Thymus (tissue), 11 donors: ENCODE data around the gene SESN1. TPM values are rescaled to one million over a fixed set of nuclear protein-coding genes. Genes with fewer than 3 reads are reported as not detected.
A peak's percentile ranks its signal among the peaks of the same experiment; 100 is the strongest.

Experiments
- DNase-seq, 9 donors: peaks; one replicate each; pipeline ENCODE4 v3.0.0-alpha.2; 2013; ENCODE audit warnings: low spot score in 9 of 9, low read depth in 6 of 9, missing footprints in 1 of 9
- H3K27ac ChIP-seq, 2 donors: one replicate each; pipeline ENCODE4 v1.5.1; 2013; ENCODE audit warnings: control low read depth in 1 of 2, low read depth in 1 of 2, low read length in 1 of 2, mild to moderate bottlenecking in 1 of 2, moderate library complexity in 1 of 2
- H3K27me3 ChIP-seq, 2 donors: one replicate each; pipeline ENCODE4 v1.5.1; 2013; ENCODE audit warnings: low read length in 1 of 2; ENCODE audit not compliant: control insufficient read depth in 2 of 2, insufficient read depth in 1 of 2
- H3K36me3 ChIP-seq, 2 donors: one replicate each; pipeline ENCODE4 v1.5.1; 2013; ENCODE audit warnings: low read length in 1 of 2, mild to moderate bottlenecking in 1 of 2, moderate library complexity in 1 of 2; ENCODE audit not compliant: control insufficient read depth in 2 of 2, insufficient read depth in 2 of 2
- H3K4me1 ChIP-seq, 2 donors: one replicate each; pipeline ENCODE4 v1.5.1; 2013; ENCODE audit warnings: low read length in 2 of 2; ENCODE audit not compliant: control insufficient read depth in 2 of 2, insufficient read depth in 2 of 2
- H3K4me3 ChIP-seq, 2 donors: one replicate each; pipeline ENCODE4 v1.5.1; 2013; ENCODE audit warnings: low read length in 2 of 2, control low read depth in 1 of 2, mild to moderate bottlenecking in 1 of 2
- H3K9me3 ChIP-seq, 2 donors: one replicate each; pipeline ENCODE4 v1.5.1; 2013; ENCODE audit warnings: low read length in 1 of 2, mild to moderate bottlenecking in 1 of 2; ENCODE audit not compliant: control insufficient read depth in 2 of 2, insufficient read depth in 1 of 2
- WGBS: extraction: QIAGEN DNeasy Blood & Tissue Kit; methylation state at CpG from one replicate; pipeline ENCODE4 v1.1.7; 2013; 5-methylcytosine and 5-hydroxymethylcytosine counted together
- polyA plus RNA-seq: library from polyadenylated mRNA; stranded (reverse); fragments of 200-250 nt; gene quantifications from one replicate; pipeline ENCODE4 v1.2.3, GENCODE V29; 2013
- total RNA-seq: library from RNA; stranded (reverse); fragments of 120-200 nt; gene quantifications from one replicate; pipeline ENCODE4 v1.2.4, GENCODE V29; 2013
- donor health status: healthy.

Gene SESN1
- total and polyA plus RNA-seq, 2 donors, result 19.1 to 76.9 TPM

DNA sequence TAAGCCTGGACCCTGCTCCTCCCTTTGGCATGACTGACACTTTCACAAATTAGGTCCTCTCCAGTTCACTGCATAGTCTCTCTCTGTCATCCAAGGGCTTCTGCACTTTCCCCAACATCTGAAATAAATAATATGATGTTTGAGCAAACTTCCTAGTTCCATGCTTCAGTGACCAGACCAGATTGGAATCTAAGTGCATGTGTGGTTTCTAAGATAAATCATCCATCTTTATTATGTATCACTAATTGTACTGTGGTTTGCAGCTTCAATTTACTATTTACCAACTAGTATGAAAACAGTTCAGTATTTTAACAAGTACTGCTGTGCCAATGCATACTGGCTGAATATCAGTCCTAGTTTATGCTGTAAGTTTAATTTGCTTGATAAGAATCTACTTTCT is 18.7 kb downstream of the SESN1 start:
- no peaks in the 10 kb centered on the region for H3K36me3 ChIP-seq
- peaks cover 3 to 9% of the 10 kb centered on the region in 2 donors for H3K4me1 ChIP-seq

DNA sequence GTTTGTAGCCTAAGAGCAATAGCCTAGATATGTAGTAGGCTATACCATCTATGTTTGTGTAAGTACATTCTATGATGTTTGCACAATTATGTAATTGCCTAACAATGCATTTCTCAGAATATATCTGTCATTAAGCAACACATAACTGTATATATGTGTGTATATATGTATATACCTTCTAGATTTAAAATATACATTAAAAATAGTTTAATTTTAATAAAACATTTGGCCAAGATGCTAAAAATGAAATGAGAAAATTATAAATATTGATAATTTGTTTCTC is 20.6 kb downstream of the SESN1 start:
- H3K4me3 ChIP-seq, result no peak overlapping the region
- H3K27ac ChIP-seq, result no peak overlapping the region
- DNase-seq, result no peak
- H3K9me3 ChIP-seq, result no peaks in the 10 kb centered on the region
- no peaks in the 10 kb centered on the region for H3K27me3 ChIP-seq
- peaks cover 3 to 7% of the 10 kb centered on the region in 2 donors for H3K4me1 ChIP-seq
- no peaks in the 10 kb centered on the region for H3K36me3 ChIP-seq

More for the DNA sequence above, 18.7 kb downstream of the SESN1 start:
- Histone ChIP-seq H3K4me3 (no peak overlapping the region), H3K27me3 (no peaks in the 10 kb centered on the region), H3K9me3 (no peaks in the 10 kb centered on the region), H3K27ac (no peak overlapping the region)
- DNase-seq, result no peak

DNA sequence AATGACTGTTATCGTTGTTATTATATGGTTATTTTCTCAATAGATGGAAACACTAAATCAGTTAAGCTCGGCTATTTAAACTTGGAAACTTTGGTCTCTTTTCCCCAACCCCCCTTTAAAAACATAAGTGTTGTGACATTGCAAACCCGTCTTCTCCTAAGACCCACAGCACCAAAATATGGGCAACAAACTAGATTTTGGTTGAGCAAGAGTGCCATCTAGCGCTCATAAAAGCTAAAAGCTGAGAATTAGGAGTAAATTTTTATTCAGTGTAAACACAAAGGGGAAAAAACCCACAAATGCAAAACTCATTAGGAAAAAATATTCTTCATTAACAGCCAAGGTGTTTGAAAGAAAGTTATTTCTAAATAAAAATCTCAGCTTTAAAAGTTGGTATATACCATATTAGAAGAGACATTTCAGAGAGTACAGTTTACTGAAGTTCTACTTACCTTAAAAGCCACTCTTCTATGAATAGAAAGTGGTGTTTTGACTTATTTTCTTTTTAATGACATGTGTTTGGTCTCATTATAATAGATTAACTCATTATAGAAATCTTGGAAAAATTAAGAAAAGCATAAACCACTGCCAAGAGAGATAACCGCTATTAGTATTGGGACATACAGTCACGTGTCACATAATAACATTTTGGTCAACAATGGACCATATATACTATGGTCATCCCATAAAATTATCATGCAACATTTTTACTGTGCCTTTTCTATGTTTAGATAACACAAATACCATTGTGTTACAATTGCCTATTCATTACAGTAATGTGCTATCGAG is 21.1 kb downstream of the SESN1 start:
- H3K36me3 ChIP-seq, result no peaks in the 10 kb centered on the region
- peak; percentile 57 to 91 (median 82) for DNase-seq
- H3K27ac ChIP-seq, result no peak overlapping the region
- no peaks in the 10 kb centered on the region for H3K27me3 ChIP-seq
- H3K4me1 ChIP-seq, result peaks cover 3 to 7% of the 10 kb centered on the region in 2 donors
- H3K9me3 ChIP-seq, result no peaks in the 10 kb centered on the region
- 53% methylated on average over 7 of the region's 7 CpGs for WGBS
- no peak overlapping the region for H3K4me3 ChIP-seq

DNA sequence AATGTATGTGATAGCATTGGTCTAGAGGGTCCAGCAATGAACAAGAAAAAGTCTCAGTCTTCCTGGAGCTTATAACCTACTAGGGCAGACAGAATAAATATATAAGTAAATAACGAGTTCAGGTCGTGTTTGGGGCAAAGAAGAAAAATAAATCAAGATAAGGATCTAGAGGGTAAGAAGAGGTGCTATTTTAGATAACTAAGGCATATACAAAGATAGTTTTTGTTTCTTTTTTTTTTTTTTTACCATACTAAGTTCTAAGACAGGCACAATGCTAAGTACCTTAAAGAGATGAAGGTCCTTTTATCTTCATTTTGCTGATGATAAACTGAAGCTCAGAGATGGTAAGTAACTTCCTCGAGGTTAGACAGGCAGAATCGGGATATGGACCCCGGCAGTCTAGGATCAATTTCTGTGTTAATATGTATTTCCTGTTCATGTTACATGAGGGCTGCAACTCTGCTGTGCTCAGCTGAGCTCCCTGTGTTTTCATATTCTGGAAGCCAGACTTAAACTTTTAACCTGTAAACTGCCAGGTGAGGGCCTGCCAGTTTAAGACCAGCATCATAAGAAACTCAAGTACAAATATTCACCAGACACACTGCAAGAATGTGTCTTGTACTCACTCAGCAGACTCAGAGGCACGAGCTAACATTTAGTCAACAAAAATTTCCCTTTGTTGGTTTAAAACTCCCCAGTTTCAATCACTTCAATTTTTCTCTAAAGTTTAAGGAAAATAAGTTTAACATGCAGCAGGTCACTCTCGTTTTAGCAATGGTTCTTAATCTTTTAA is 23.3 kb downstream of the SESN1 start:
- H3K4me3 ChIP-seq, result no peak overlapping the region

DNA sequence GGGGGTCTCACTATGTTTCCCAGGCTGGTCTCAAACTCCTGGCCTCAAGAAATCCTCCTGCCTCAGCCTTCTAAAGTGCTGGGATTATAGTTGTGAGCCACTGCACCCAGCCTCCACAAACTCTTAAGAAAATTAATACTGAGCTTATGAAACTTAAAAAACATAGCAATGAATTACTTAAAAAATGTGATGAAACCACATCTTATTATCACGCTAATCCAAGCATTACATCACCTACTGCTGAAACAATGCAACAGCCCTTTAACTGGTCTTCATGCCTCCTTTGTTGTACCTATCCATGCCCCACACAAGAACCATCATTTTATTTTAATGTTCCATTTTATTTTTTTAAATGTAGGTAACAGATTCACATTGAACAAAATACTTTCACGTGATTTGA is 24.9 kb downstream of the SESN1 start:
- Histone ChIP-seq H3K27ac (no peak overlapping the region), H3K27me3 (no peaks in the 10 kb centered on the region), H3K4me3 (no peak overlapping the region), H3K9me3 (no peaks in the 10 kb centered on the region), H3K36me3 (no peaks in the 10 kb centered on the region), H3K4me1 (peaks cover 0 to 7% of the 10 kb centered on the region in 2 donors)
- 96% methylated on average over 2 of the region's 2 CpGs for WGBS
- no peak for DNase-seq

More for the DNA sequence above, 23.3 kb downstream of the SESN1 start:
- Histone ChIP-seq H3K27ac (peak overlapping the region in 1 of 2 donors; percentile 5), H3K36me3 (no peaks in the 10 kb centered on the region), H3K4me1 (peaks cover under 1 to 7% of the 10 kb centered on the region in 2 donors), H3K27me3 (no peaks in the 10 kb centered on the region), H3K9me3 (no peaks in the 10 kb centered on the region)
- WGBS, result 63% methylated on average over 7 of the region's 7 CpGs
- DNase-seq, result peak in 2 of 9 donors; percentile 18 to 40

DNA sequence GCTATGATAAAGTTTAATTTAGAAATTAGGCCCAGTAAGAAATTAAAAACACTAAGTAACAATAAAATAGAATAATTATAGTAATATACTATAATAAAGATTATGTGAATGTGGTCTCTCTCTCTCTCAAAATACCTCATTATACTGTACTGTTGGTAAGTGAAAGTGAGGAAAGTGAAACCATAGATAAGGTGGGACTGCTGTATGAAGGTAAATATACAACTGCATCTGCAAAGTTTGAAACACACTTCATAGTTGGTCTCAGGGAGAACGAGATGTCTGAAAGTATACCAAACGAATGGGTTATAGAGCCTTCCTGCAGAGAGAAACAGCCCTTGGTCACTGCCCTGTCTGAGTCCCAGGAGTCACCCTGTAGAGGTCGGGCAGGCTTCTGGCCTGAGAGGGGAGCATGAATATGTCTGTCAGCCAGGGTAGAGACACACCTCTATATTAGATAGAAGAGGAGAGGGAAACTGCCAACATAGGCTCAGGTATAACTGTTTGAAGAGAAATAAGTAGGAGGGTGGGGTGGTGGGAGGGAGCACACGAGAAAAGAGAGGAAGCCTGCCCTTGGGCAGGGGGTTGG is 31.8 kb downstream of the SESN1 start:
- no peak overlapping the region for H3K27ac ChIP-seq
- H3K36me3 ChIP-seq, result no peaks in the 10 kb centered on the region
- H3K27me3 ChIP-seq, result no peaks in the 10 kb centered on the region
- peaks cover 0 to 9% of the 10 kb centered on the region in 2 donors for H3K4me1 ChIP-seq
- DNase-seq, result peak in 1 of 9 donors; percentile 13
- no peak overlapping the region for H3K4me3 ChIP-seq
- WGBS, result 89% methylated on average over 4 of the region's 4 CpGs
- no peaks in the 10 kb centered on the region for H3K9me3 ChIP-seq

DNA sequence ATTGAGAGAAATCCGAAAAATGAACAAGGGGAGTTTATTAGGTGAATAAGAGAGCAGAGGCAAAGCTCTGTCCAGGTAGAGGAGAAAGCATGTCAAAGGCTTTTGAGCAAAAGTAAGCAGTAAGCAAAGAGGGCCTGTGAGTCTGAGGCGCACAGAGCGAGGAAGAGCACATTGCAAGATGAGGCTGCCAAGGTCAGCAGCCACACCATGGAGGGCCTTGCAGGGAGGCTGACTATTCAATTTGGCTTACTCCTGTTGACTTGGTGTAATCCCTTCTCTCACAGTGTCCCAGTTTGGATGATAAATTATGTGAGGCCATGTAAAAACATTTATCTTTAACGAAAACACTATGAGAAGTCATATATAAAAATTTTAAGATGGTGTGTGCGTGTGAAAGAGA is 32.4 kb downstream of the SESN1 start:
- Histone ChIP-seq H3K27ac (no peak overlapping the region), H3K4me1 (peaks cover 0 to 9% of the 10 kb centered on the region in 2 donors), H3K9me3 (no peaks in the 10 kb centered on the region), H3K4me3 (no peak overlapping the region), H3K36me3 (no peaks in the 10 kb centered on the region), H3K27me3 (no peaks in the 10 kb centered on the region)
- DNase-seq, result no peak
- WGBS, result 98% methylated on average over 5 of the region's 5 CpGs

DNA sequence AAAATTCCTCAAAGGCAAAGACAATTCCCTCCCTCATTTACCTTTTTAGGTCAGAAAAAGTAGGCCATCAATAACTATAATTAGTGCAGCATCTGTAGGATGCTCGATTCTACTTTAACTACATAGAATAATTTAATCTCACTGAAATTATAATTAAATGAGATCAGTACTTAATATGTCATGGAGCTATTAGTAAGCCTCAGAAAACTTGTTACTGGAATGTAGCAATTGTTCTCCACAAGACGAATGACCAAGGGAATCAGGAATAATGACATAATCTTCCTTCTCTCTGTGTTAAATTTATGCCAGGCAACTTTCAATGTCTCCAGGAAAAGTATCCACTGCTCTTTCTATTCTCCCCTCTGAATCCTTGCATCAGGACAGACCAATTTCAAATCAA is 34.1 kb downstream of the SESN1 start:
- WGBS, result 97% methylated on average over 2 of the region's 2 CpGs
- H3K4me1 ChIP-seq, result peaks cover 0 to 9% of the 10 kb centered on the region in 2 donors

DNA sequence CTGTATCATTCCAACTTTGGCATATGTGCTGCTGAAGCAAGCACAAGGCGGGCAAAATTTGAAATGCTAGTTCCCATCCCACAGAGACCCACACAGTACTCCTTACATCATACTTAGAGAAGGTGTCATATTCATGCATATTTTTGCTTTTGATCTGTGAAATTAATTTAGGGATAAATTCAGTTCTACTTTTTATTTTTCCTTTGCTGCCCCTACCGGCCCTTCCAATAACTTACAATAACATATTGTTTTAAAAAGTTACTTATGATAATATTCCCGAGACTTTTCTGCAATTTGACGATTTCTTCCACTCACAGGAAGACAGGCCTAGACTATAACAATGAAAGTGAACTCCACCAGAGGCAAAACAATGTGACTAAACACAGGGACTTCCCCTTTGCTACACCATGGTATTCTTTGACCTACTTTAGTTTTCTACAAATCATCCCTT is 35.0 kb downstream of the SESN1 start:
- peaks cover 0 to 9% of the 10 kb centered on the region in 2 donors for H3K4me1 ChIP-seq

More for the DNA sequence above, 34.1 kb downstream of the SESN1 start:
- no peak for DNase-seq
- Histone ChIP-seq H3K36me3 (no peaks in the 10 kb centered on the region), H3K27me3 (no peaks in the 10 kb centered on the region), H3K27ac (peak overlapping the region in 1 of 2 donors; percentile 90), H3K4me3 (no peak overlapping the region), H3K9me3 (no peaks in the 10 kb centered on the region)

More for the DNA sequence above, 35.0 kb downstream of the SESN1 start:
- H3K27ac ChIP-seq, result peak overlapping the region; percentile 76 to 90
- DNase-seq, result peak; percentile 23 to 82 (median 58)
- H3K4me3 ChIP-seq, result no peak overlapping the region
- no peaks in the 10 kb centered on the region for H3K9me3 ChIP-seq
- H3K27me3 ChIP-seq, result no peaks in the 10 kb centered on the region
- 43% methylated on average over 4 of the region's 4 CpGs for WGBS
- no peaks in the 10 kb centered on the region for H3K36me3 ChIP-seq
